GM21723 (cell line): ENCODE data around the gene UBAP1L.
"Not testable (repeated sequence)": the region's sequence is repeated elsewhere in the genome, so short reads cannot be mapped to it uniquely, and the experiment has no call there.

Experiments used
- ATAC-seq: cut with Tn5 transposase; IDR thresholded peaks from one replicate; pipeline ENCODE4 v1.9.1; 2021; ENCODE audit warnings: mild to moderate bottlenecking, moderate library complexity; ENCODE audit not compliant: unreplicated experiment

Gene UBAP1L

DNA sequence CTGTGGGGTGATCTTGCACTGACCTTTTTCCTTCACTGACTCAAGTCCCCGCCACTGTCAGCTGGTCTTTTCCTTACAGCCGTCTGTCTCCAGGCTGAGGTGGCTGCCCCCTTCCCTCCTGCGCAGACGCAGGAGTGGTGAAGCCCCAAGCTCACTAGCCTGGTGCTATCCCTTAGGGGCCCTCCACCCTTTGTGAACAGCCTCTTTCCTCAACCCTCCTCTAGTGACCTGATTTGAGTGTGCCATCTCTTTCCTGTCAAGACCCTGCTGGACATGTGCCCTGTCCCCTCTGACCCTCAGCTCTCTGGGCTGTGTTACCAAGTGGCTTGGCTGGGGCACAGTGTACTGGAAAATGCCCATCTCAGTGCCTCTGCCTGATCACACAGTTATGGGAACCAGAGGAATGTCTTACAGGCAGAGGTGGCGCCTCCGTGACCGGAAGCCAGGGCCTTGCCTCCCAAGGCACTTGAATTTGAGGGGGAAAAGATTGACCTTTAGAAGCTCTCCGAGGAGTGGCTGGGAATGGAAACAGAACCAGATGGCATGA is 29.7 kb downstream of the UBAP1L start:
- no peak for ATAC-seq

DNA sequence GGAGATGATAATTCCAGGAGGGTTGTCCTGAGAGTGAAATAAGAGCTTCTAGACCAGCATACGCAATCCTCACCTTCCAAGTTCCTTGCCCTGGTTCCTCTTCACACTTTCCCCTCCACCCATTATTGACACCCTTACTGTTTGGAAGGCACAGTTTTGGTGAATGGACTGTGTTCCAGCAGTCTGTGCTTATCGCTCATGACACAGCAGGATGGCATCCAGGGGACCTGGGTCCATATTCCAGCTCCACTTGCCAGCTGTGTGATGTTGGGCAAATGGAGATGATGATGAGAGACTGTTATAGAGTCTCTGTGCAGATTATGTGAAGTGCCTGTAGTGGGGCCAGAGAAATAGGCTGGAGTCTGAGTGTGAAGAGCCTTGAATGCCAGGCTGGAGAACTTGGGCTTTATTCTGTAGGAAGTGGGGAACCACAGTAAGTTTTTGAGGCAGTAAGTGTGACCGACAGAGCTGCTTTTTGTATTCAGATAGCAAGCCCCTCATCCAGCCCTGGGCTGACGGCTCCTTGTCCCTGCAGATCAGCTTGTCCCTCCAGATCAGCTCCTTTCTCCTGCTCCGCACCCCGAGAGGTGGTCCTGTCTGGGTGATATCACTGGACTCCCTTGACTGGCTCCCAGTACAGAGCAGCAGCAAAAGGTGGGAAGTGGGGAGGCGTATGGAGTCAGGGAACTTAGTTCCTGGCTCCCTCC is 30.3 kb downstream of the UBAP1L start:
- no peak for ATAC-seq

DNA sequence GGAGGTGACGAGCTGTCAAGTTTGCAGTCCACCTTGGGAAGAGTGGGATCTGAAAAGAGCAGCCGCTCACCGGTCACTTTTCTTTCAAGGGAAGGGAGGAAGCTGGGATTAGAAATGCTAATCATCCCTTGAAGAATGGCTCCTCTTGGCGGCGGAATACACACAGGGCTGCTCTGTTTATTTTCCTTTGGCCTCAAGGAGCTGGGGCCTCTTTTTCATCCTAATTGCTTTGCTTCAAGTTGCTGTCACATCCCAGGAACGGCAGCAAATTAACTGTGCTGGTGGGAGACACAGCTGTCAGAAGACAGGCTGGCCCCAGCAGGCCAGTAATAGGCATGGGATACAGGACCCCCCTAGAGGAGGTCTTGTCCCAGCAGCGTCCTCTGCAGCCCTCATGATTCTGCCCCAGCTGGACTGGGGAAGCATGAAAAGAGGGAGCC is 31.7 kb downstream of the UBAP1L start:
- no peak for ATAC-seq

DNA sequence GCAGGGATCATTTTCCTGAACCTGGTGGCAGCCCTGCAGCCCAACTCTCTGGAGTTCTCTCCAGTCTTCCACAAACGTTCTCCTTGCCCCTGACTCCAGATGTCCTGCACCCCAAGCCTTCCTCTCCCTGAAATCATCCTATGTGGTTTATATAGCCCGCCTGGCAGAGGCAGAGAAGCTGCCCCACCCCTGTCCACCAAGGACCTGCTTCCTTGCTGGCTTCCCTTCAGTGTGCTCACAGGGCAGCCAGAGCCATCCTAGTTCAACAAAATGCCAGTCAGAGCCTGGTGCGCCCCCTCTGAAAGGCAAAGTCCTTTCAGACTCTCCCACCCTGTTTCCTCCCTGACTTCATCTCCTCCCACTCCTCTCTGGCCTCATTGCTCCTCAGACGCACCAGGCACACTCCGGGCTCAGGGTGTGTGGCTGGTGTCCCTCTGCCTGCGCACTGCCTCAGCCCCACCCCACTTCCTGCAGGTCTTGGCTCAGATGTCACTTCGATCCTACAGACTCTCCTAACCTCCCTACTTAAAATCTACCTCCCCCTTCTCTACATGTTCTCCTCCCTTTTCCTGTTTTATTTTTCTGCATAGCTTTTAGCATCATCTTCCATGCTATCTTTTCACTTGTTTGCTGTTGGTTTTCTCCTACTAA is 32.6 kb downstream of the UBAP1L start:
- no peak for ATAC-seq

DNA sequence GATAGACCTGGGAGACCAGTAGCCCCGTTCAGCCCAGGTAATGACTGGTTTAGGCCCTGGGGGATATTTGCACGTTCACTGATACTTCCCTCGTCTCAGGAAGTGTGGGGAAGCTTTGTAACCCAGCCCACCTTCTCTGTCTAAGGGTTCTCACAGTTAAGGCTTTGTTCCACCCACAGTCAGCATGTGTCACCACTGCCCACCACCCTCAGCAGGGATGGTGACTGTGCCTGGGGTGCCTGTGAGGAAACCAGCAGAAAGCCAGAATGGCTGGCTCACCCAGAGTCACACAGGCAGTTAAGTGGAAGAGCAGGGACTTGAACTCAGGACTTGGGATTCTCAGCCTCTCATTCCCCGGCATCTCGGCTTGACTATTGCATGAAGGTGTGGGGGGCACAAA is 33.2 kb downstream of the UBAP1L start:
- no peak for ATAC-seq

DNA sequence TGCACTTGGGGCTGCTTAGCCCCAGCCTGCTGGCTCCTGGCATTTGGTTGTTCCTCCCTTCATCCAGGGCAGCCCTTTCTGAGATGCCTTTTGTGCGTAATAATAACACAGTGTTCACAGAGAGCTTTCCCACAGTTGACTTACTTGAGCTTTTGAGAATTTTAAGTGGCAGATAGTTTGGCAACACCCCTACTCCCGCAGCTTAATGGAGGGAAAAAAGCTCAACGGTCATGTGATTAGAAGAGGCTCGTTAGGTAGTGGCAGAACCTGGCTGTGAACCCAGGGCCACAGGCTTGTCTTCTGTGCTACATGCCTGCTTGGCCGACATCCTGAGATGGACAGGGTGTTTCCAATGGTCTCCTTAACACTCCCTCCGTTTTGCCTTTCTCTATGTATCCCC is 33.7 kb downstream of the UBAP1L start:
- ATAC-seq: no peak

DNA sequence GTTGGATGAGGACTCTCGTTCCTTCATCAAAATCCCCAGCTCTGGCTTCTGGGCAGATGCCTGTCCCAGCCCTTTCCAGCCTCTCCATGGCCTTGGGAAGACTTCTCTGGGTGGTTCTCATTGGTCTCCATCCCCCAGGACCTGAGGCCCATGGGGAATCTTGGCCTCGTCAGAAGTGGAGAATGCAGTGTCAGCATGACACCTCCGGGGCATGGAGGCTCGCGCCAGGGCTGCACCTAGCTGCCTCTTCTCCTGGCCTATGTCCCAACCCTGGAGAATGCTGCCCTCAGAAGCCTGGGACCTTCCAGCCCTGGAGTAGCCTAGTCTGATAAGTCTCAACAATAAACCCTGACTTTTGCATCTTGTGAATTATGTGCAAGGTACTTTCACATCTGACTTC is 35.4 kb downstream of the UBAP1L start:
- no peak for ATAC-seq

DNA sequence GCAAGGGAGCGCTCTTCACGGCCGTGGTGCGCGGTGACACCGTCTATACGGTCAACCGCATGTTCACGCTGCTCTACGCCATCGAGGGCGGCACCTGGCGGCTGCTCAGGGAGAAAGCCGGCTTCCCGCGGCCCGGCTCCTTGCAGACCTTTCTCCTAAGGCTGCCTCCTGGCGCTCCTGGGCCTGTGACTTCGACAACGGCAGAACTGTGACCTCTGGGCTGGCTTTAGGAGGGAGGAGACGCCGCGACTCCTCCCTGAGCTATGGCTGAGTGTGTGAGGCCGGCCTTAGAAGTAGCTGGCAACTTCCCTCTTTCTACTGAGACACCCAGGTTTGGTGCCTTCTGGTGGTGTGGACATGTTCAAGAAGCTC is 37.0 kb downstream of the UBAP1L start:
- no peak for ATAC-seq

DNA sequence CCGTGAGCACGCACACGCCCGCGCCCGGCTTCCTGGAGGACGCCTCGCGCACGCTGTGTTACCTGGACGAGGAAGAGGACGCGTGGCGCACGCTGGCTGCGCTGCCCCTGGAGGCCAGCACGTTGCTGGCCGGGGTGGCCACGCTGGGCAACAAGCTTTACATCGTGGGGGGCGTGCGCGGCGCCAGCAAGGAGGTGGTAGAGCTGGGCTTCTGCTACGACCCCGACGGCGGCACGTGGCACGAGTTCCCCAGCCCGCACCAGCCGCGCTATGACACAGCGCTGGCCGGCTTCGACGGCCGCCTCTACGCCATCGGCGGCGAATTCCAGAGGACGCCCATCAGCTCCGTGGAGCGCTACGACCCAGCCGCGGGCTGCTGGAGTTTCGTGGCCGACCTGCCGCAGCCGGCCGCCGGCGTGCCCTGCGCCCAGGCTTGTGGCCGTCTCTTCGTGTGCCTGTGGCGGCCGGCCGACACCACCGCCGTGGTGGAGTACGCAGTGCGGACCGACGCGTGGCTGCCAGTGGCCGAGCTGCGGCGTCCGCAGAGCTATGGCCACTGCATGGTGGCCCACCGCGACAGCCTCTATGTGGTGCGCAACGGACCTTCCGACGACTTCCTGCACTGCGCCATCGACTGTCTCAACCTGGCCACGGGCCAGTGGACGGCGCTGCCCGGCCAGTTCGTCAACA is 37.6 kb downstream of the UBAP1L start:
- ATAC-seq: no peak

DNA sequence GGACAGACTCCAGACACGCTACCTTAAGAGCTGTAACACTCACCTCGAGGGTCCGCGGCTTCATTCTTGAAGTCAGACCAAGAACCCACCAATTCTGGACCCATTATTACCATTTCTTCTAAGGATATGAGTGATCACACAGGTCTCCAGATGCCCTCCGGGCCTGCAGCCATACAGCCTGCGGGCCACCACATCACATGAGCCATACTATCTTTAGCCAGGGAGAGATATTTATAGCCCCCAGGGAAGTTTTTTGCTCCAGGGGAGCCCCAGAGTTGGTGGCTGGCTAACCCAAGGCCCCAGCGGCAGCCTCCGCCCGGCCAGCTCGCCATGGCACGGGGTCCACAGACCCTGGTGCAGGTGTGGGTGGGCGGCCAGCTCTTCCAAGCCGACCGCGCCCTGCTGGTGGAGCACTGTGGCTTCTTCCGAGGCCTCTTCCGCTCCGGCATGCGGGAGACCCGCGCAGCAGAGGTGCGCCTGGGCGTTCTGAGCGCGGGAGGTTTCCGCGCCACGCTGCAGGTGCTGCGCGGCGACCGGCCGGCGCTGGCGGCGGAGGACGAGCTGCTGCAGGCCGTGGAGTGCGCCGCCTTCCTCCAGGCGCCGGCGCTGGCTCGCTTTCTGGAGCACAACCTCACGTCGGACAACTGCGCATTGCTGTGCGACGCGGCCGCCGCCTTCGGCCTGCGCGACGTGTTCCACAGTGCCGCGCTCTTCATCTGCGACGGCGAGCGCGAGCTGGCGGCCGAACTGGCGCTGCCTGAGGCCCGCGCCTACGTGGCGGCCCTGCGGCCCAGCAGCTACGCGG is 38.3 kb downstream of the UBAP1L start, which contains the start of gene KBTBD13:
Gene KBTBD13 (plus strand): TSS at position 261 of the 805 bp plus-strand sequence. CDS start 70 bp downstream, at position 331.
- no peak for ATAC-seq

DNA sequence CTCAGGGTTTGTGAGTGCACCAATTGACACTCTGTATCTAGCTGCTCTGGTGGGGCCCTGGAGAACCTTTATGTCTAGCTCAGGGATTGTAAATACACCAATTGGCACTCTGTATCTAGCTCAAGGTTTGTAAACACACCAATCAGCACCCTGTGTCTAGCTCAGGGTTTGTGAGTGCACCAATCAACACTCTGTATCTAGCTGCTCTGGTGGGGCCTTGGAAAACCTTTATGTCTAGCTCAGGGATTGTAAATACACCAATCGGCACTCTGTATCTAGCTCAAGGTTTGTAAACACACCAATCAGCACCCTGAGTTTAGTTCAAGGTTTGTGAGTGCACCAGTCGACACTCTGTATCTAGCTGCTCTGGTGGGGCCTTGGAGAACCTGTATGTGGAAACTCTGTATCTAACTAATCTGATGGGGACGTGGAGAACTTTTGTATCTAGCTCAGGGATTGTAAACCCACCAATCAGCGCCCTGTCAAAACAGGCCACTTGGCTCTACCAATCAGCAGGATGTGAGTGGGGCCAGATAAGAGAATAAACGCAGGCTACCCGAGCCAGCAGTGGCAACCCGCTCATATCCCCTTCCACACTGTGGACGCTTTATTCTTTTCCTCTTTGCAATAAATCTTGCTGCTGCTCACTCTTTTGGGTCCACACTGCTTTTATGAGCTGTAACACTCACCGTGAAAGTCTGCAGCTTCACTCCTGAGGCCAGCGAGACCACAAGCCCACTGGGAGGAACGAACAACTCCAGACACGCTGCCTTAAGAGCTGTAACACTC is 39.2 kb downstream of the UBAP1L start:
- ATAC-seq: not testable (repeated sequence)

DNA sequence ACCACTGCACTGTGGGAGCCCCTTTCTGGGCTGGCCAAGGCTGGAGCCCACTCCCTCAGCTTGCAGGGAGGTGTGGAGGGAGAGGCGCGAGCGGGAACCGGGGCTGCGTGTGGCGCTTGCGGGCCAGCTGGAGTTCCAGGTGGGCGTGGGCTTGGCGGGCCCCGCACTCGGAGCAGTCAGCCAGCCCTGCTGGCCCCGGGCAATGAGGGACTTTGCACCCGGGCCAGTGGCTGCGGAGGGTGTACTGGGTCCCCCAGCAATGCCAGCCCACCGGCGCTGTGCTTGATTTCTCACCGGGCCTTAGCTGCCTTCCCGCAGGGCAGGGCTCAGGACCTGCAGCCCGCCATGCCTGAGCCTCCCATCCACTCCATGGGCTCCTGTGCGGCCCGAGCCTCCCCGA is 40.1 kb downstream of the UBAP1L start:
- not testable (repeated sequence) for ATAC-seq

DNA sequence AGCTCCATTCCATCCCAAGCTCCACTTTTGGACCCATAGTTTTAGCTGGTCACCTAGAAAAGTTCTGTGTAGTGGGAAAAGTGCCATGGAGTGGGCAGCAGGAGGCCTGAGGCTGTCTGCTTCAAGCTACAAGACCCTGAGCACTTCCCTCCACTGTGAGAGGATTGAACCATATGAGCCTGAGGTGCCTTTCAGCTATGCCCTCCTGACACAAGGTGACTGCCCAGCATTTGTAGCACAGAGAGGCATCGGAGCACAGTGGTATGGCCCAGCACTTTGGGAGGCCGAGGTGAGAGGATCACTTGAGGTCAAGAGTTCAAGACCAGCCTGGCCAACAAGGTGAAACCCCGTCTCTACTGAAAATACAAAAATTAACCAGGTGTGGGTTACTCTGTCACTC is 42.4 kb downstream of the UBAP1L start:
- ATAC-seq: no peak

DNA sequence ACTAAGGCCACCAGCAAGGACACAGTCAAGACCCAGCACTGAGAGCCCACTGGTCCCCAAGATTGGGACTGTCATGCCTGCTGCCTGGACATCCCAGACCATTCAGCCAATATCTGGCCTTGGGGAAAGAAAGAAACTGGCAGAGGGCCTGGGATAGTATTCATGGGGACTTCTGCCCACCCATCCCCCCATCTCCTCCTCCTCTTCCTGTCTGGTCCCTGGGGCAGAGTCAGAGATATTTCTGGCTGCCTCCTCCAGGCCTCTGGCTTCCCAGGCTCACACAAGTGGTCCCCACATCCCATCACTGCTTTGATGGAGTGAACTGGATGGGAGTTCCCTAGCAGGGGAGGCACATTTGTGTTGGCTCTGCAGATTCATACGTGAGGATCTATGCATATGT is 43.0 kb downstream of the UBAP1L start:
- ATAC-seq: no peak

DNA sequence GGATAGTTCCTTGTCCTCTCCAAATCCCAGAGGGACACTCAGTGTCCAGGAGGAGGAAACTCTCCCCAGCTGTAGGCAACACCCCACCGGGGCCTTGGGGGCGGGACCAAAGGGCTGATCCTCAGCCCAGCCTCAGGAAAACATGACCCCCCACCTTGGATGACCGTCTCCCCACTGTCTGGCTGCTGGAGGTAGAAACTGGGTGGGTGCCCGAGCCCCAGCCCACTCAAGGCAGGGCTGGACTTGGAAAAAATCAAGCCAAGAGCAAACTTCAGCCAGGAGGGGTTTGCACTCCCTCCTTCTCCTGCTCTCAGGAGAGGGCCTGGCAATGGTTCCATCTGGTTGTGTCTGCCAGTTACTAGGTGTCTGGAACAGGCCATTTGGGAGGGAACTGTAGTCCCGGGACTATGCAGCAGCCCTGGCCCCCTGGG is 43.6 kb downstream of the UBAP1L start:
- no peak for ATAC-seq

DNA sequence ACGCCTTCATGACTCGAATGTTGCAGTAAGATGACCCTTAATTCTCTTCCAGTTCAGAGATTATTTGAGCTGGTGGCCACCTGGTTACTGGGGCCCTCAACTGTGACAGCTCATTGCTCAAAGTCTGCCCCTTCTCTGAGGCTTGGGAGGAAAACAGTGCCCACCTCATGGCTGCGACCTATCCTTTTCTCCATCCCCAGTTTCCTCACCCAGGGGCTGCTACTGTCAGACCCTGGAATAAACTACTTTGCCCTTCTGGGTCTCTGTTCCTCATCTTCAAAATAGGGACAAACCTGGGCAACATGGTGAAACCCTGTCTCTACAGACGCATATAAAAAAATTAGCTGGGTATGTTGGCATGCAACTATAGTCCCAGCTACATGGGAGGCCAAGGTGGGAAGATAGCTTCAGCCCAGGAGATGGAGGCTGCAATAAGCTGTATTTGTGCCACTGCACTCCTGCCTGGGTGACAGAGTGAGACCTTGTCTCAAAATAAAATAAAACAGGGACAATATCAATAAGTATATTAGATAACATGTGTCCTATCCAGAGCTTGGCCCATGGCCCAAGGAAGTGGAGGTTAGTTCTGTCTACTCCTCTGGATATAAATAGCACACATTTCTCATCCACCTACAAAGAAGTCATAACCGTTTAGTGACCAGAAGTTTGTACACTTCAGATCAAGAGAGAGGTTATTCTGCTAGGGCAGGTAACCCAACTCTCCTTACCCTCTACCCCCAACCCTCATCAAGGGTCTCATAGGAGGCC is 45.0 kb downstream of the UBAP1L start:
- ATAC-seq: no peak

DNA sequence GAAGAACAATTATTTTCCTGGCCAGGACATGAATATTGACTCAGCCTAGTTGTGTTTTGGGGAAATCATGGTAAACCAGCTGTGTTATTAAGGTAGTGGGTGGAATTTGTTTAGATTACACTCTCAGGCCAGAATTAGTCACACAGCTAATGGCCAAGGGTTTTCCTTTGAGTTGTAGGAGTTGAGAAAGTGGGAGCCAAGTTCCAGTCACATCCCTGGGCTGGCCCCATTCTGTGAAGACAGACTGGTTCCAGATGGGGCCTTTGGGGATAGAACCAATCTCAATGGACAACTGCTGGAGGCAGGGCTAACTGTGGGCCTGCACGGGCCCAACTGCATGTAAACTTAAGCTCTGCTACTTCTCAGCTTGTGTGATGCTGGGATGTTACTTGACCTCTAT is 45.8 kb downstream of the UBAP1L start:
- no peak for ATAC-seq

DNA sequence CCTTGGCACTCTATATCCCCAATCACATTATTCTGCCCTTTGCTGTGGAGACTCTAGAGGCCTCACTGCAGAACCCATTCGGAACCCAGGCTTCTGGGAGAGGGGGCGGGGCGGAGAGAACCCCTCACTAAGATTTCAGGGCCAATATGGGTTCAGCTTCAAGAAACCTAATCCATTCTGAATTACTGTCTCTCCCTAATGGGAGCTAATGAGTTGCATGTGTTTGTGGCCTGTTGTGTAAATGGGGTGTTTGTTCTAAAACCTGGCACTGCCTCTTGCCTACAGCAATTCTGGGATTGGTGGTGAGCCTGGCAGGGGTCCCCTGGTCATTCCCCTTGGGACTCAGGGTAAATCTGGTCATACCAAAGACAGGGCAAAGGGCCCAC is 46.6 kb downstream of the UBAP1L start:
- no peak for ATAC-seq

DNA sequence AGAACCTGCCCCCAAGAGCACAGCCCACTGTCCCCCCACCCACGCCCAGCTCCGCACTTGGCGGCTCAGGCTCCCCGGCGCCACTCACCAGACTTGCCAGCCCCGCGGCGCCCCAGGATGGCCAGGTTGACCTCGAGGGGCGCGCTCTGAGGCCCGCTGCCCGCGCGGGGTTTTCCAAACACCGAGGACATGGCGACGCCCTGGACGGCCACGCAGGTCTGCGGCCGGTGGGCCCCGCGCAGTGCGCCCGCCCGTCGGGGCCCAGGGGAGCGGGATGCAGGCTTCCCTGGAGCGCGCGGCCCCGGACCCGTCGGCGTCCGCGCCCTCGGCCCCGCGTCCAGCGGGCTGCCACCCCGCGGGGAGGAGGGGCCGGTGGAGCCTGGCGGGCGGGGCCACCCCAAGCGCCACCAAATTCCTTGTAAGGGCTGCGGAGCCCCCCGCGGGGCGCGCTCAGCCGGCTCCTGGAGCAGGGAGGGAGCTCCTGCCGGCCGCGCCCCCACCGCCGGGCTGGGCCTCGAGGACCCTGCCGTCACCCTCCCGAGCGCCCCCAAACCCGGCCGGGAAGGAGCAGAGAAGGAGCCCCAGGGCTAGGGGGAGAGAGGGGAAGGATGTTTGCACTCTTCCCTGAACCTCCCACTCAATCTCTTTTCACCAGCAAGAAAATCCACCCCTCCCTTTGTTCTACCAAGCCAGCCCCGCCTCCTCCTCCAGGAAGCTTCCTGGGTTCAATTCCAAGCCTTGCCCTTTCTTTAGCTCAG is 47.2 kb downstream of the UBAP1L start, which contains the start of gene RASL12:
Gene RASL12 (minus strand): TSS at position 347 of the 758 bp plus-strand sequence. CDS start 156 bp downstream, at position 191.
- no peak for ATAC-seq
